ENCODE results near the gene OSBPL1A.

OSBPL1A gene

GRCh38 chr18:24397694-24398368 is at the start of gene OSBPL1A:
Gene OSBPL1A, minus strand, starts transcription at chr18:24397824. Its CDS starts 20,291 bp downstream, at chr18:24377533.
- peak; percentile 38 to 61 (median 45) for DNase-seq (ENCODE audit: low read depth in 2 of 3, low spot score in 2 of 3)

- DNase-seq (ENCODE audit: low read depth in 2 of 3, low spot score in 2 of 3): no peak
These were observed 49.4 kb upstream of the OSBPL1A start for GRCh38 chr18:24446953-24447538.

GRCh38 chr18:24446453-24446852 is 48.8 kb upstream of the OSBPL1A start:
- DNase-seq (ENCODE audit: low read depth in 2 of 3, low spot score in 2 of 3): no peak

- DNase-seq (ENCODE audit: low read depth in 2 of 3, low spot score in 2 of 3): no peak
These were observed 46.2 kb upstream of the OSBPL1A start for GRCh38 chr18:24443870-24444269.

GRCh38 chr18:24436939-24437338 is 39.3 kb upstream of the OSBPL1A start:
- no peak for DNase-seq (ENCODE audit: low read depth in 2 of 3, low spot score in 2 of 3)

- no peak for DNase-seq (ENCODE audit: low read depth in 2 of 3, low spot score in 2 of 3)
These were observed 35.0 kb upstream of the OSBPL1A start for GRCh38 chr18:24432618-24433017.

- DNase-seq (ENCODE audit: low read depth in 2 of 3, low spot score in 2 of 3): no peak
These were observed 31.6 kb upstream of the OSBPL1A start for GRCh38 chr18:24429188-24429587.

- no peak for DNase-seq (ENCODE audit: low read depth in 2 of 3, low spot score in 2 of 3)
These were observed 31.1 kb upstream of the OSBPL1A start for GRCh38 chr18:24428709-24429108.

GRCh38 chr18:24427484-24427883 is 29.9 kb upstream of the OSBPL1A start:
- DNase-seq (ENCODE audit: low read depth in 2 of 3, low spot score in 2 of 3): no peak

GRCh38 chr18:24426398-24427294 is 29.0 kb upstream of the OSBPL1A start, which contains the start of gene IMPACT:
Gene IMPACT, plus strand, starts transcription at chr18:24426670. Its CDS starts 87 bp downstream, at chr18:24426757.
- peak; percentile 53 to 65 (median 55) for DNase-seq (ENCODE audit: low read depth in 2 of 3, low spot score in 2 of 3)

GRCh38 chr18:24426073-24426397 is 28.4 kb upstream of the OSBPL1A start:
- DNase-seq (ENCODE audit: low read depth in 2 of 3, low spot score in 2 of 3): no peak

- DNase-seq (ENCODE audit: low read depth in 2 of 3, low spot score in 2 of 3): no peak
These were observed 24.2 kb upstream of the OSBPL1A start for GRCh38 chr18:24421831-24422230.

GRCh38 chr18:24420551-24420950 is 22.9 kb upstream of the OSBPL1A start:
- DNase-seq (ENCODE audit: low read depth in 2 of 3, low spot score in 2 of 3): no peak

- no peak for DNase-seq (ENCODE audit: low read depth in 2 of 3, low spot score in 2 of 3)
These were observed 19.9 kb upstream of the OSBPL1A start for GRCh38 chr18:24417480-24417879.

GRCh38 chr18:24414349-24415003 is 16.9 kb upstream of the OSBPL1A start:
- DNase-seq (ENCODE audit: low read depth in 2 of 3, low spot score in 2 of 3): no peak

- no peak for DNase-seq (ENCODE audit: low read depth in 2 of 3, low spot score in 2 of 3)
These were observed 15.5 kb upstream of the OSBPL1A start for GRCh38 chr18:24413148-24413547.

GRCh38 chr18:24408496-24408895 is 10.9 kb upstream of the OSBPL1A start:
- no peak for DNase-seq (ENCODE audit: low read depth in 2 of 3, low spot score in 2 of 3)

- no peak for DNase-seq (ENCODE audit: low read depth in 2 of 3, low spot score in 2 of 3)
These were observed 7.0 kb upstream of the OSBPL1A start for GRCh38 chr18:24404591-24404990.

- no peak for DNase-seq (ENCODE audit: low read depth in 2 of 3, low spot score in 2 of 3)
These were observed 5.5 kb upstream of the OSBPL1A start for GRCh38 chr18:24403076-24403475.

GRCh38 chr18:24402209-24402785 is 4.7 kb upstream of the OSBPL1A start:
- no peak for DNase-seq (ENCODE audit: low read depth in 2 of 3, low spot score in 2 of 3)

GRCh38 chr18:24400587-24400986 is 3.0 kb upstream of the OSBPL1A start:
- no peak for DNase-seq (ENCODE audit: low read depth in 2 of 3, low spot score in 2 of 3)
